Ishikawa (cell line): ENCODE data around the gene FAM187B.

Experiments used
- CEBPB ChIP-seq: IDR thresholded peaks from 2 replicates; pipeline ENCODE4 v1.6.1; 2012
- EGR1 ChIP-seq: IDR thresholded peaks from 2 replicates; pipeline ENCODE4 v1.6.1; 2012
- EP300 ChIP-seq: IDR thresholded peaks from 2 replicates; pipeline ENCODE4 v1.6.1; 2012; ENCODE audit warnings: borderline replicate concordance
- RAD21 ChIP-seq: IDR thresholded peaks from 2 replicates; pipeline ENCODE4 v1.6.1; 2012; ENCODE audit warnings: low read depth
- REST ChIP-seq: IDR thresholded peaks from 2 replicates; pipeline ENCODE4 v1.6.1; 2012; ENCODE audit warnings: low read depth, mild to moderate bottlenecking
- TAF1 ChIP-seq: IDR thresholded peaks from 2 replicates; pipeline ENCODE4 v1.6.1; 2012; ENCODE audit warnings: low read depth, mild to moderate bottlenecking
- TCF12 ChIP-seq: IDR thresholded peaks from 2 replicates; pipeline ENCODE4 v1.6.1; 2012; ENCODE audit warnings: low read depth
- YY1 ChIP-seq: IDR thresholded peaks from 2 replicates; pipeline ENCODE4 v1.6.1; 2012; ENCODE audit warnings: low read depth

GRCh38 chr19:35241417-35241816, 12.9 kb upstream of the FAM187B start:
- TF ChIP-seq RAD21 (no peak), REST (no peak), TAF1 (no peak), EP300 (no peak), CEBPB (no peak), TCF12 (no peak), YY1 (no peak), EGR1 (no peak)
